GM03348 (cell line): ENCODE data around the gene CD44.

Experiments
- DNase-seq: peaks from one replicate; pipeline ENCODE4 v3.0.0; 2012; ENCODE audit warnings: low spot score

CD44 gene

GRCh38 chr11:35177370-35177769, 38.4 kb downstream of the CD44 start:
- DNase-seq: no peak

- no peak for DNase-seq
Measured at GRCh38 chr11:35178067-35178805, 39.3 kb downstream of the CD44 start.

- DNase-seq: no peak
Measured at GRCh38 chr11:35178873-35179272, 39.9 kb downstream of the CD44 start.

GRCh38 chr11:35179466-35180135, 40.6 kb downstream of the CD44 start:
- no peak for DNase-seq

GRCh38 chr11:35180317-35181233, 41.6 kb downstream of the CD44 start:
- peak; percentile 24 for DNase-seq

- no peak for DNase-seq
Measured at GRCh38 chr11:35182317-35182939, 43.5 kb downstream of the CD44 start.

- no peak for DNase-seq
Measured at GRCh38 chr11:35183326-35183925, 44.5 kb downstream of the CD44 start.

- DNase-seq: peak; percentile 22
Measured at GRCh38 chr11:35185696-35186095, 46.7 kb downstream of the CD44 start.

- no peak for DNase-seq
Measured at GRCh38 chr11:35187996-35188395, 49.0 kb downstream of the CD44 start.

- DNase-seq: no peak
Measured at GRCh38 chr11:35190804-35191348, 51.9 kb downstream of the CD44 start.

- peak; percentile 25 for DNase-seq
Measured at GRCh38 chr11:35192347-35192746, 53.4 kb downstream of the CD44 start.

- no peak for DNase-seq
Measured at GRCh38 chr11:35193767-35194166, 54.8 kb downstream of the CD44 start.

GRCh38 chr11:35197292-35197691, 58.3 kb downstream of the CD44 start:
- no peak for DNase-seq

GRCh38 chr11:35200811-35201341, 61.9 kb downstream of the CD44 start:
- no peak for DNase-seq

- DNase-seq: no peak
Measured at GRCh38 chr11:35204614-35205013, 65.6 kb downstream of the CD44 start.

GRCh38 chr11:35206616-35207015, 67.6 kb downstream of the CD44 start:
- no peak for DNase-seq

- no peak for DNase-seq
Measured at GRCh38 chr11:35207471-35208403, 68.8 kb downstream of the CD44 start.

GRCh38 chr11:35208795-35209194, 69.8 kb downstream of the CD44 start:
- no peak for DNase-seq

GRCh38 chr11:35210876-35211546, 72.0 kb downstream of the CD44 start:
- no peak for DNase-seq
